NCI-H2107 treated with DMSO at 0.1 percent for 48 hours (cell line): ENCODE results near the gene RPH3AL.
"Not testable (repeated sequence)": the region's sequence is repeated elsewhere in the genome, so short reads cannot be mapped to it uniquely, and the experiment has no call there.

ENCODE experiments used
- DNase-seq: peaks from one replicate; lab custom pipeline; 2025; ENCODE audit not compliant: unreplicated experiment; lab: John Stamatoyannopoulos, UW

The RPH3AL gene

DNA sequence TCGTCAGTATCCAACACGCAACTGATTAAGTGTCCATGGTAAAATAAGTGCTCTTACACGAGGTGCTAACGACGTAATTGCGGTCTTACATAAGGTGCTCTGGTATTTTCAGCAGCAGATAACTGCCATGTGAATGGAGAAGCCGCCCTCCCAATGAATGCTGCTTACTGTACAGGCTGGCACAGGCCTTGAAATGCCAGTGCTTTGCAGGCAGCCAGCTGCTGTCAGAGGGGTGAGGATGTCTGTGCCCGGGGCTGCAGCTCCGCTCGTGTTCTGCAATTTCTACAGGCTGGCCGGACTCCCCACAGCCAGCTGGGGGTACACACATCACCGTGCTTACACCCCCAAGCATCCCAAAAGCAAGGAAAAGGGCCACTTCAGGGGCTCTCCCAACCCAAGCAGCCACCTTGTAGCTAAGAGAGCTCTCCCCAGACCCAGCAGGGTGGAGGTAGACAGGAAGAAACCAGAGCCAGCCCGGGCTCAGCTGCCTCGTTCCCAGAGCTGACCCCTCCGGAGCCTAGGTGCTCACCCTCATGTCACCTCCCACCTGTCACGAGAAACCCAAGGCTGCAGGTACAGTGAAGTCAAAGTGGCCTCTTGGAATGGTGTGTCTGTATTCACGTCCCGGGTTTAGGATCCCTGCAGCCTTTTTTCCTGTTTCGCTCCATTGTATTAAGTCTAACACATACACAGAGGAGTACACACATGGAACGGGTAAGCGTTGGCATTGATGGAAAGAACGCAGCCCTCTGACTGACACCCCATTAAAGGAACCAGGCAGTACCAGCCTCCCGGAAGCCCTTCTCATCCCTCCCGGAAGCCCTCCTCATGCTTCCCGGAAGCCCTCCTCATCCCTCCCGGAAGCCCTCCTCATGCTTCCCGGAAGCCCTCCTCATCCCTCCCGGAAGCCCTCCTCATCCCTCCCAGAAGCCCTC is 27.2 kb upstream of the RPH3AL start:
- DNase-seq, result no peak

DNA sequence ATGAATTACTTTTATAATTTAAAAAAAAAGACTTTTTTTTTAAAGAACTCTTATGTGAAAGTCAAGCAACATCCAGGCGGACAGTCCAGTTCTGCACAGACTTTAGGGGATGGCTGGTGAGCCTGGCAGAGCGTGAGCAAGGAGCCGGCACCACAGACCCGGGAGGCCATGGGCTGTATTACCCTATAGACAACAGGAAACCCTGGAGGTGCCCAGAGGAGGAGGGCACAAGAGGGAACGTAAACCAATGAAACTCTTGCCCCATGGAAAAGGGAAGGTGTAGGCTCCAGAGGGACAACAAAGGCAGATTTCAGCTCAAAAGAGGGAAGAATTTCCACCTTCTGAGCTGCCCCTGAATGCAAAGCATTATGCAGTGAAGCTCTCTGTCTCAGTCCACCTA is 25.5 kb upstream of the RPH3AL start:
- no peak for DNase-seq

DNA sequence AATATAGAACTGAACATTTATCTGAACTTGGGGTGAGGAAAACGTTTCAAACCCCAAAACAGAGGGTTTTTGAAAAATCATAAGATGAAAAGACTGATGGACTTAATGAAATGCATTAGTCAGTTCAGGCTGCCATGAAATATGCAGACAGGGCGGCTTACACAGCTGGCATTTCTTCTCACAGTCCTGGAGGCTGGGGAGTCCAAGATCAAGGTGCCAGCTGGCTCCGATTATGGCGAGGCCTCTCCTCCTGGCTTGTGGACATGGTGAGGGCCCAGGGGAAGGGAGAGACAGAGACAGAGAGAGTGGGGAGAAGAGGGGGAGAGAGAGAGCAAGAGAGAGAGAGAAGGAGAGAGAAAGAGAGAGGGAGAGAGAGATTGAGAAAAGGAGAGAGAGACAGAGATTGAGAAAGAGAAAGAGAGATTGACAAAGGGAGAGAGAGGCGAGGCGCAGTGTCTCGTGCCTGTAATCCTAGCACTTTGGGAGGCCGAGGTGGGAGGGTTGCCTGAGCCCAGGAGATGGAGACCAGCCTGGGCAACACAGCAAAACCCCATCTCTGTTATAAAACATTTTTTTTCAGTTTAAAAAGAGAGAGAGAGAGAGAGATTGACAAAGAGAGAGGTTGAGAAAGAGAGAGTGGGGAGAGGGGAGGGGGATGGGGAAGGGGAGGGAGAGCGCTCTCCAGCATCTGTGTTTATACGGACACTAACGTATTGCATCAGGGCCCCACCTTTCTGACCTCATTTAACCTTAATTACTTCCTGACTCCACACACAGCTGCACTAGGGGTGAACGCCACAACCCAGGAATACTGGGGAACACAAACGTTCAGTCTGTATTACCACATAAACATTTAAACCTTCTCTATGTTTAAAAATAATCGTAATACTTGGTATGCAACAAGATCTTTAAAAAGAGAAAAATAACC is 24.6 kb upstream of the RPH3AL start:
- DNase-seq, result no peak

DNA sequence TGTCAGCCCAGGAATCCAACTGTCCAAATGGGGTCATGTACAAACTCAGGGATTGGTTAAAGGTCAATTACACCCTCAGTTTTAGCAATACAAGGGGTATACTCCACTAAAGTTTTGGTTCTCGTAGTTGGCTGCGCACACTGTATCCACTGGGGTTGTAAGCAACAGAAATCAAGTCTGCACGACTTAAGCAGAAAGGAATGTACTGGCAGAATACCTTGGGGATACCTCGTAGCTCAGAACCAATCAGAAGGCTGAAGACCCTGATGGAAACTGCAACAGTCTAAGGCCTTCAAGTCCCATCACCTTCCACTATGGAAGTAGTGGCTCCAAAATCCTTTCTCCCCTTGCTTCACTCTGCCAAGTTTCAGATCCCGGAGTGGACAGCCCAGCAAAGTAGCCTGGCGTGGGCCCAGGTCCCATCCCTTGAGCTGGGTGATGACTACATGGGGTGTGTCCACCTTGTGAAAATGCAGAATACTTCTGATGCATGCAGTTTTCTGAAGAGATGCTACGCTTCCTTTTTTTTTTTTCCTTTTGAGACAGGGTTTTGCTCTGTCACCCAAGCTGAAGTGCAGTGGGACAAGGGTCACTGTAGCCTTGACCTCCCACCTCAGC is 21.1 kb upstream of the RPH3AL start:
- DNase-seq, result no peak

DNA sequence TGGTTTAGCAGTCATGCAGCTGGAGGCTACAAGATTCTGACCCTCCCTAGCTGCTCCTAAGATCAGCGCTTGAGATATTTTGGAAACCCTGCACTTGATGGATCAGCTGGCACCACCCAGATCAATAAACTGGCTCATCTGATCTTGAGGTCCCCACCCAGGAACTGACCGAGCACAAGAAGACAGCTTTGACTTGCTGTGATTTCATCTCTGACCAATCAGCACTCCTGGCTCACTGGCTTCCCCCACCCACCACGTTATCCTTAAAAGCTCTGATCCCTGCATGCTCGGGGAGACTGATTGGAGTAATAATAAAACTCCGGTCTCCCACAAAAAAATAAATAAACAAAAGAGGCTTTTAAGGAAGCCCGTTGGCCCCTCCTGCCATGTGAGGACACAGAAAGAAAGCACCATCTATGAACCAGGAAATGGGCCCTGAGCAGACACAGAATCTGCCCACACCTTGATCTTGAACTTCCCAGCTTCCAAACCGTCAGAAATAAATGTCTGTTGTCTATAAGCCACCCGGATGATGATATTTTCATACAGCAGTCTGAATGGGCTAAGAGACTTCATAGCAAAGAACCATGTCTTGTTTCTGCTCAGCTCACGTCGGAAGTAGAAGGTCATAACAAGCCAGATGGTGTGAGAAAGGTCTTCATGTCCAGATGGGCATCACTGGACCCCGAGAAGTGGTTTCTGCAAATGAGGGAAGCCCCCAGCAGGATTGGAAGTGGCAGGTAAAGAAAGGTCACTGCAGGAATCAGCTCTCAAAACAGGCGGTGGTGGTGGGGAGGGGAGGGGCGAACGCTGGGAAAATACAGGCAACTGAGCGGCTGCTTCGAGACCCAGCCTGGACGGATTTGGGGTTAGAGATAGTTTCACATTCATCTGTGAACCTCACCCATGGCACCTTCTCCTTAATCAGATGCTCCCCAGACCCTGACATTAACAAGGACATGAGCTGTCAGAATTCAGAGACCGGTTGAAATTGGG is 19.8 kb upstream of the RPH3AL start:
- no peak for DNase-seq

DNA sequence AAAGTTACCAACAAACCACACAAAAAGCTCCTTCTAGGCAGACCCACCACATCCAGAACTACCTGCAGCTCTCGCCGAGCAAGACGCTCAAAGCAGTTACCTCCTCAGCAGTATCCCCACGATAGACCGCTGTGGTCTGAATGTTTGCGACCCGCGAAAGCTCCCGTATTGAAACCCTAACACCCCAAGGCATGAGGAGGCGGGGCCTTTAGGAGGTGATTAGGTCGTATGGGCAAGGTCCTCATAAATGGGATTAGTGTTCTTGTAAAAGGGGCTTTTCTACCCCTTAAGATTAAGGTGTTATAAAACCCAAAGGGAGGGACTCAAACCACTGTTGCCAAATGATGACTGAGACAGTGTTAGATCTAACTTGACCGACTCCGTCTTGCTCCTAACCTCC is 19.0 kb upstream of the RPH3AL start:
- no peak for DNase-seq

DNA sequence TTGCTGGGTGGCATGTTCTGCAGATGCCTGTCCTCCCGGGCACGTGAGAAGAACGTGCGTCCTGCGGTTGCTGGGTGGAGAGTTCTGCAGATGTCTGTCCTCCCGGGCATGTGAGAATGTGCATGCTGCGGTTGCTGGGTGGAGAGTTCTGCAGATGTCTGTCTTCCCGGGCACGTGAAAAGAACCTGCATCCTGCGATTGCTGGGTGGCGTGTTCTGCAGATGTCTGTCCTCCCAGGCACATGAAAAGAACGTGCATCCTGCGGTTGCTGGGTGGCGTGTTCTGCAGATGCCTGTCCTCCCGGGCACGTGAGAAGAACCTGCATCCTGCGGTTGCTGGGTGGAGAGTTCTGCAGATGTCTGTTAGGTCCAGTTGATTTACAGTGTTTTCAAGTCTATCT is 15.0 kb upstream of the RPH3AL start:
- not testable (repeated sequence) for DNase-seq

DNA sequence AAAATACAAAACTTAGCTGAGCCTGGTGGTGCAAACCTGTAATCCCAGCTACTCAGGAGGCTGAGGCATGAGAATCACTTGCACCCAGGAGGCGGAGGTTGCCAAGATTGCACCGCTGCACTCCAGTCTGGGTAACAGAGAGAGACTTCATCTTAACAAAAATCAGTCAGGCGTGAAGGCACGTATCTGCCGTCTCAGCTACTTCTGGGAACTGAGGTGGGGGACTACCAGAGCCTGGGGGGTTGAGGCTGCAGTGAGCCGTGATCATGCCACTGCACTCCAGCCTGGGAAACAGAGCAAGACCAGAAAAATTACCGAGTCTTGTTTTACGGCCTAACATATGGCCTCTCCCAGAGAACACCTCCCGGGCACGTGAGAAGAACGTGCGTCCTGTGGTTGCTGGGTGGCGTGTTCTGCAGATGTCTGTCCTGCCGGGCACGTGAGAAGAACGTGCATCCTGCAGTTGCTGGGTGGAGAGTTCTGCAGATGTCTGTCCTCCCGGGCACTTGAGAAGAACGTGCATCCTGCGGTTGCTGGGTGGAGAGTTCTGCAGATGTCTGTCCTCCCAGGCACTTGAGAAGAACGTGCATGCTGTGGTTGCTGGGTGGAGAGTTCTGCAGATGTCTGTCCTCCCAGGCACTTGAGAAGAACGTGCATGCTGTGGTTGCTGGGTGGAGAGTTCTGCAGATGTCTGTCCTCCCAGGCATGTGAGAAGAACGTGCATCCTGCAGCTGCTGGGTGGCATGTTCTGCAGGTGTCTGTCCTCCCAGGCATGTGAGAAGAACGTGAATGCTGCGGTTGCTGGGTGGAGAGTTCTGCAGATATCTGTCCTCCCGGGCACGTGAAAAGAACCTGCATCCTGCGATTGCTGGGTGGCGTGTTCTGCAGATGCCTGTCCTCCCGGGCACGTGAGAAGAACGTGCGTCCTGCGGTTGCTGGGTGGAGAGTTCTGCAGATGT is 14.3 kb upstream of the RPH3AL start:
- DNase-seq, result not testable (repeated sequence)

DNA sequence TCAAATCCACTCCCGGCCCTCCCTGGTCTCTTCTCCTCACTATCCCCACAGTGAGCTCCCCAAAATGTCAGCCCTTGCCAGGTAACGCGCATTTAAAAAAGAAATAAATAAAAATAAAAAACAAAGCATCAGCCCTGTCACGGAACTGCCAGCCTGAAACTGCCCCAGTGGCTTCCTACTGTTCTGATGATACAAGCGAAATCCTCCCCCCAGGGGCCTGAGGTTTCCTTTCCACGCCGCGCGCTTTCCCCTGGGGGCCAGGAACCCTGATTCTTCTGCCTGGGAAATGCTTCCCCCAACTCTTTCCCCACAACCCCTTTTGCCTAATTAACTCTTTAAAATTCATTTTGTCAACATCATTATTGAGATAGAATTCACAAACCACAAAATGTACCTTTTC is 12.2 kb upstream of the RPH3AL start:
- no peak for DNase-seq

DNA sequence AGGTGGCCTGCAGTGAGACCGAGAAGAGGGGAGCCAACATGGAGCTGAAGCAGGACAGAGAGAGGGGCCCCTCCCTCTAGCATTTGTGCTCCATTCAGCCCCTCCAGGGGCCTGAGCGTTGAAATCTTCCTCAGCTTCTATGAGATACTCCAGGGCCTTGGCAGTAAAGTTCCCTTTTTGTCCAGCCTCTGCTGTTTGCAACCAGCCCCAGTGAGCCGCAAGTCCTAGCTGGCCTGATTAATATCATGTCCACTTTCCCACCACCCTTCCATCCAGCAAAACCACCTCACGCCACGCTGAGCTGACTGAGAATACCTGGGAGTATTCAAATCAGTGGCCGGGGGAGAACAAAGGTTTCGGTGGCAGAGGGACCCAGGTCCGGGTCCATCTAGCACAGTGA is 11.7 kb upstream of the RPH3AL start:
- no peak for DNase-seq

DNA sequence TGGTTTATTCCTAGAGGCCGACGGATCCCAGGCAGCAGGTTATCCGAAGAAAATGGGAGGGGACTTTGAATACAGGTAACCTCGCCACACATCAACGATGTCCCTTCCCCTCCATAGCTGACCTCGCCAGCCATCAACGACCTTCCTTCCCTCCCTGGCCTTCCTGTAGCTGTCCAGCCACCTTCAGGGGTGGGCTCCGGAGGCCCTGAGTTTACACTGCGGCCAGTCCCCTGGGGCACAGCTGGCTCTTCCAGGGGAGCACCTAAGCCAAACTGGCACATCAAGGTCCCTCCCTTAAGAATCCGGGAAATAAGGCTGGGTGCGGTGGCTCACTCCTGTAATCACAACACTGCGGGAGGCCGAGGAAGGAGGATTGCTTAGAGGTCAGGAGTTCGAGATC is 10.1 kb upstream of the RPH3AL start:
- no peak for DNase-seq

DNA sequence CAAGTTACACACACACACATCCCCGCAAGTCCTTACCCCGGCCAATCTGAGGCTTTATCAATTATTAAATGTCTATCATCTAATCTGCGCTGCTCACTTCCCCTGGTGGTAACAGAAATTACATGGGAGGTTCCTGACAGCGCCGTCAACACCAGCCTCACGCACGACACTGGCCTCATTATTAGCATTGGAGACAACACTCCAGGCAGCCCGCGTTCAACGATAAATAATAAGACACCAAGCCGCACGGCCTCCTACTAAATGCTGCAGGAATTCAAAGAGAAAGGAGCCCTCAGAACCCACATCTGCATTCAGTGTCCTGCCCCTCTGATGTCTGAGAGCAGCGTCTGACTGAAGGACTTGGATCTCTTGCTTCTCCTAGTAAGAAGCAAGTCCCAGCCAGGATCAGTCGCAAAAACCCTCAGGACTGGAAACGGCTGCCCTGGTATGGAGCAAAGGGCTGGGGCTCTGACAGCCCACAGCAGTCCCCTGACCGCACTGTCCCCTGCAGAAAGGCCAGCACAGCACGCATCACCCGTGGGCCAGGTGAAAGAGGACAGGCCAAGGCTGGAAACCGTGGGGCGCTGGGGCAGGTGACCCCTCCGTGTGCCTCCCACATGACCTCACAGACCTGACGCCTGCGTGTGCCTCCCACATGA is 7.6 kb upstream of the RPH3AL start:
- DNase-seq, result no peak

DNA sequence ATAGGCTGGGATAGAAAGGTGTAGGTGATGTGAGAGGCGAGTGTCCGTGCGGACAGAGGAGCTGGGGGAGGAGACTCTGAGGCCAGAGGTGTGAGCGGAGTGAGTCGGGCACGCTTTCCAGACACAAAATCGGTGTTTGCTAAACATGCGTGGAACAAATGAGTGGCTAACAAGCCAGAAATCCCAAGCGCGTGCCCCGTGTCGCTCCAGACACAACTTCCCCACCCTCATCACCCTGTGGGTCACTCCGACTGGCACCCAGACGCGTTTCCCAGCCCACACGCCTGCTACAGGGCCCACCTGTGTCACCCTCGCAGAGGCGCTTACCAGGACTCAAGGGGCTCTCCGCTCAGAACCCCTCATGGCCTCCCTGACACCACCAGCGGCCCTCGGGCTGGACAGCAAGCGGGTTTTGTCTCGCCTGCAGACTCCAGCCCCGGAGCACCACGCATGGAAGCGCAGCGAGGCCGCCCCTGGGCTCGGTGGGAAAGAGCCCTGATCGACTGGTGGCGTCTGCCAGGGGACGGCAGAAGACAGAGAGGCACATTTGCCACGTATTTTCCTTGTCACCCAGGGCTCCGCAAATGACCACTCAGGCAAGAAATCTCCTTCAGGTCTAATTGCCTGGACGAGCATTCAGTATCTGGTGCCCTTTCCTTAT is 6.0 kb upstream of the RPH3AL start:
- no peak for DNase-seq

DNA sequence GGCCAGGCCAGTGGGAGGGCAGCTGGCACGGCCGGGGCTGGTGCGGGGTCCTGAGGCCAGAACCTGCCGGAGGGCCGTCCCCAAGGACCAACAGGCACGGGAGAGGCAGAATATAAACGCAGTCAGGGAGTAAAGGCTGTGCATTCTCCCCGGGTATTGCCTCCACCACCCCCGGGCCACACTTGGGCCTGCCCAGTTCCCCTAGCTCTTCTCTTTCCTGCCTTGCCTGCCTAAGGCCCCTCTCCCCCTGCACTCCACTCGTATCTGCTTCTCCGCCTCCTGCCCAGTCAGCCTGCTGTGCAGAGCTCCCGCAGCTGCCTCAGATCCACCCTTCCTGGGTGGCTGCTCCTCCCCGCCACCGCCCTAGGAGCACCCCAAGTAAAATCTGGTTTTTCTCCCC is 5.0 kb upstream of the RPH3AL start:
- no peak for DNase-seq

DNA sequence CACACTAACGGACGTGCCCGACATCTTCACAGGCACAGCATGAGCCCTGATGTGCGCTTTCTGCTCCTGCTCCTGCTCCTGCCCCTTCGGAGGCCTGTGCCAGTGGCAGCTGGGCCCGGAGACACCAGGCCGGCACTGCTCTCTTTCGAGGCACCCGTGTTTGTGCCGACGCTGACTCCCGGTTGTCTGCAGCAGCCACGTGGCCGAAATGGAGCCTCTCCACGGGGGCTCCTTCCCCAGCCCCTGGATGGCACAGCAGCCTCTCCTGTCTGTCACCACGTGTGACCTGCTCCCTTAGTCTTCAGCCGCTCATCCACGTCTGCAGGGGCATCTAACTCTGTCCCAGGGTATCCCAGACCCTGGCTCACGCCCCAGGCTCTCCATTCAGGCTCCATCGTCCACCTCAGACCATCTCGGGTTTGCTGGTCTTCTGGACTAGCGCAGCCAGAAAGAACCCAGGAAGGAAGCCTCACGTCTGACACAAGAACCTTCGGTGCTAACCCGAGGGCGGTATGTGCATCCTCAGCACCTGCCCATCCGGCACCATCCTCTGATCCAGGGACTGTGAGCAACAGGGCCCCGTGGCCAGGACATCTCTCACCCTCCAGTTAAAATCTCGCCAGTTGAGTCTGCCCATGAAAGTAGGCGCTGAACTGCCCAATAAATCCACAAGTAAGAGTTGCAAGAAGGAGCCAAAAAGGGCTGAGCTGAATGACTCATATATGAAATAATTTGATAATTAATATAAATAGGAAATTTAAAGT is 4.2 kb upstream of the RPH3AL start:
- no peak for DNase-seq

DNA sequence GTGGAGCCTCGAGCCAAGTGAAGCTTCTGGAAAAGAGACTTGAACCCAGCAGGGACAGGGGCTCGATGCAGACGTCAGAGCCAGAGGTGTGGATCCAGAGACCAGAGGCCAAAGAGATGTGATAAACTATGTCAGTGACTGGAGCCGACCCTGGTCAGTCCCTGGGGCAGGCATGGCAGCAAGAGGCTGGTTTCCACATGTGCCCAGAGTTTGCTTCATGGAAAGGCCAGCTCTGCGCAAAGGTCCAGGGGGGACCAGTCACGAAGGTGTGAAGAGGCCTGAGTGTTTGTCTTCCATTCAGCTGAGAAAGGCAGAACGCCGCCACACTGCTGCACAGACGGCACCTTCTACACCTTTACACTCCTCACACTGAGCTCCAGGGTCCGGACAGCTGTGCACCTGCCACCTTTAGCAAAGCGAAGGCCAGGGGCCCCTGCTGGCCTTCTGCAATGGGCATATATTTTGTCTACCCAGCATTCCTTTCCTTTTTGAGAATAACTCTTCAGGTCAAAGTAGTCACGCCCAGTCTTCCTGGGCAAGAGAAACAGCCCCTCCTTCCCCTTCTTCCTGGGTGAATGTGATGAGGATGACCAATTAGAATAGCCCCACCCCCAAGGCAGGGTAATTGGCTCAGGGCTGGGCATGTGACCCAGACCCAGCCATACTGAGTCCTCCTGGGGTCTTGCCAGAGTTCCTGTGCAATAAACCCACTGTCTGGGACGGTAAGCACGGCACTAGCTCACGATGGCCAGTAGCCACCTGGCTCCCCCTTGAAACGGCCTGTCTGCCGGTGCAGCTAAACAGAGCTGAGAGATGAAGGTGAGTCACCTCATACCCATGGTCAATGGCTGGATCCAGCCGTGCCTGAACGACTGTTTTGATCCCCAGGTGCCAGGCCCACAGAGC is 2.3 kb upstream of the RPH3AL start:
- no peak for DNase-seq
